Testis (tissue), 3 donors: Measurements from ENCODE around the gene GALNT7. TPM values are rescaled to one million over a fixed set of nuclear protein-coding genes. Genes with fewer than 3 reads are reported as not detected.

Experiments
- DNase-seq: peaks from one replicate; pipeline ENCODE4 v3.0.0-alpha.2; 2019
- H3K27ac ChIP-seq, 2 donors: fragments of 200-600 bp; sonication (generic); one replicate each; pipeline ENCODE4 v1.5.1; 2019
- H3K27me3 ChIP-seq: fragments of 200-600 bp; sonication (generic); one replicate; pipeline ENCODE4 v1.5.1; 2019
- H3K36me3 ChIP-seq: fragments of 200-600 bp; sonication (generic); one replicate; pipeline ENCODE4 v1.5.1; 2017; ENCODE audit warnings: low read depth; ENCODE audit errors: missing control alignments
- H3K4me1 ChIP-seq: fragments of 200-600 bp; sonication (generic); one replicate; pipeline ENCODE4 v1.5.1; 2019
- H3K4me3 ChIP-seq, 2 donors: fragments of 200-600 bp; sonication (generic); one replicate each; pipeline ENCODE4 v1.5.1; 2017 to 2019
- H3K9me3 ChIP-seq: fragments of 200-600 bp; sonication (generic); one replicate; pipeline ENCODE4 v1.5.1; 2017
- CTCF ChIP-seq, 3 experiments: fragments of 450-650 bp in 2 of 3; fragments of 200-600 bp in 1 of 3; sonication (generic) in 1 of 3; IDR thresholded peaks; one replicate each; pipeline ENCODE4 v1.5.1; 2016 to 2019; ENCODE audit warnings: antibody characterized with exemption in 3 of 3, mild to moderate bottlenecking in 2 of 3, moderate library complexity in 1 of 3
- POLR2A ChIP-seq: fragments of 450-650 bp; IDR thresholded peaks from one replicate; pipeline ENCODE4 v1.6.1; 2017; ENCODE audit warnings: antibody characterized with exemption, mild to moderate bottlenecking, moderate library complexity
- WGBS, 2 donors: methylation state at CpG; one replicate each; pipeline ENCODE4 v1.1.5; 2018; 5-methylcytosine and 5-hydroxymethylcytosine counted together
- intact Hi-C: fragments of 100-400 bp; cut with DNase I; formaldehyde crosslinking; loops from one replicate; pipeline ENCODE4 v1.15.1; 2023; ENCODE audit warnings: low total_unique reads
- polyA plus RNA-seq: library from polyadenylated mRNA; stranded (reverse); fragments of 350-450 nt; fragmentation: Illumina TruSeq; extraction: RNeasy Lipid Tissue Mini Kit (QIAGEN cat#74804); gene quantifications from one replicate; pipeline ENCODE4 v1.2.3, GENCODE V29; 2014; ENCODE audit warnings: low read depth, low replicate concordance; ENCODE audit not compliant: insufficient read depth
- total RNA-seq, 2 donors: library from RNA; depleted of rRNA; stranded (reverse); fragments of >200 nt; gene quantifications; one replicate each; pipeline ENCODE4 v1.2.3, GENCODE V29; 2016

The GALNT7 gene
- total and polyA plus RNA-seq, 3 donors from 2014 or later = 18.0 to 32.0 (median 28.8) TPM

- 76 to 79% methylated on average over 3 of the region's 3 CpGs for WGBS, 2 donors
- H3K27me3 ChIP-seq = no peaks in the 10 kb centered on the region
- H3K4me3 ChIP-seq = no peak overlapping the region
- no peak overlapping the region for H3K27ac ChIP-seq
- no peaks in the 10 kb centered on the region for H3K36me3 ChIP-seq
- H3K4me1 ChIP-seq = no peaks in the 10 kb centered on the region
- no peaks in the 10 kb centered on the region for H3K9me3 ChIP-seq
- intact Hi-C loops = loop anchor here (5.0 kb wide), 1 partner anchor 100 kb away; no protein-coding TSS in a partner anchor
- TF ChIP-seq POLR2A (no peak), CTCF (IDR thresholded peaks at IDR 0.05) (no peak)
- no peak for DNase-seq
Measured at GRCh38 chr4:173317004-173317403, 148.4 kb downstream of the GALNT7 start.

GRCh38 chr4:173318240-173318639, 149.6 kb downstream of the GALNT7 start:
- intact Hi-C loops = loop anchor here (5.0 kb wide), 1 partner anchor 99 kb away; no protein-coding TSS in a partner anchor
- Histone ChIP-seq H3K36me3 (no peaks in the 10 kb centered on the region), H3K9me3 (no peaks in the 10 kb centered on the region), H3K4me3 (no peak overlapping the region), H3K4me1 (no peaks in the 10 kb centered on the region), H3K27me3 (no peaks in the 10 kb centered on the region), H3K27ac (no peak overlapping the region)
- DNase-seq = no peak
- no peak for TF ChIP-seq POLR2A
- TF ChIP-seq CTCF (IDR thresholded peaks at IDR 0.05) = no peak

- DNase-seq = no peak
- 38 to 45% methylated on average over 3 of the region's 3 CpGs for WGBS, 2 donors
- Histone ChIP-seq H3K27me3 (no peaks in the 10 kb centered on the region), H3K4me3 (no peak overlapping the region), H3K36me3 (no peaks in the 10 kb centered on the region), H3K9me3 (no peaks in the 10 kb centered on the region), H3K27ac (no peak overlapping the region), H3K4me1 (no peaks in the 10 kb centered on the region)
- intact Hi-C loops = loop anchor here (5.0 kb wide), 1 partner anchor 99 kb away; no protein-coding TSS in a partner anchor
- peak in 1 of 3 experiments; percentile 75 for TF ChIP-seq CTCF (IDR thresholded peaks at IDR 0.05)
- TF ChIP-seq POLR2A = no peak
Measured at GRCh38 chr4:173318648-173319211, 150.1 kb downstream of the GALNT7 start.

- H3K9me3 ChIP-seq = no peaks in the 10 kb centered on the region
- intact Hi-C loops = loop anchor here (5.0 kb wide), 1 partner anchor 98 kb away; no protein-coding TSS in a partner anchor
Measured at GRCh38 chr4:173319696-173320095, 151.1 kb downstream of the GALNT7 start.

More at GRCh38 chr4:173319696-173320095, 151.1 kb downstream of the GALNT7 start:
- WGBS, 2 donors = 92 to 93% methylated on average over 2 of the region's 2 CpGs
- Histone ChIP-seq H3K4me3 (no peak overlapping the region), H3K36me3 (no peaks in the 10 kb centered on the region), H3K4me1 (no peaks in the 10 kb centered on the region), H3K27ac (no peak overlapping the region), H3K27me3 (no peaks in the 10 kb centered on the region)
- TF ChIP-seq POLR2A (no peak), CTCF (IDR thresholded peaks at IDR 0.05) (no peak)
- no peak for DNase-seq
